Measurements from ENCODE around the gene MAPT. TPM values are rescaled to one million over a fixed set of nuclear protein-coding genes. Genes with fewer than 3 reads are reported as not detected.

MAPT gene
- total RNA-seq, 1 donor from 2014 or later, result 0.06 TPM

DNA sequence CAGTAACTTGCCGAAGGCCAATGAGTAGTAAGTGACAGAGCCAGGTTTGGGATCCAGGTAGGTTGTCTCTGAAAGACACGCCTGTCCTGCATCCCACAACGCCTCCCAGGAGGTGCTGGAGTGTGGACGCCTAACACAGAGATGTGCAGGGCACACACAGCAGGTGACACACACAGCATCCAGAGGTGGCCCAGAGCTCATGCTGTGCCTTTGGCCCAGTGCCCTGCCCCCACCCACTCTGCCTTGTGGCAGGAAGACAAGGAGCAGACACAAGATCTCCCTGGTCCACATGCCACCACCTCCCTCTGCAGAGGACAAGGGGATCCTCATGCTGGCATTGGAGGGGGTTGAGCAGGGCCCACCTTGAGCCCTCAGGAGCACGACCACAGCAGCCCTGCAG, 90.0 kb downstream of the MAPT start:
- no peak for DNase-seq (ENCODE audit: low read depth)
- H3K4me3 ChIP-seq (ENCODE audit: low read depth, low read length), result no peak overlapping the region

DNA sequence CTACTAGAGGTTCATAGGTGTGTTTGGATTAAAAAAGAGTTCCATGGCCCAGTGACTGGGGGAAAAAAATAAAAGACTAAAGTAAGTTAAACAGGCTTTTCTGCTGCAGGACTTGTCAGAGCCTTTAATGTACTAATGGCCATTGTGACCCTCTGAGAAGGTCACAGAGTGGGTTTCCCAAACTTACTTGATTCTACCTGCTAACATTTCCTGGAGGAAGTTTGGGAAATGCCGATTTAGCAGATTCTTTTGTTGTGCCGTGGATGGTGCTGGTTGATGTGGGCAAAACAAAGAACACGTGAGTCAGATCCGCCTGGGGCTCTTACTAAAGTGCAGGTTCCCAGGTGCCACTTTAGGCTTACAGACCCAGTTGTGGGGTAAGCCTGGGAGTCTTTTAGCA, 91.1 kb downstream of the MAPT start:
- TF ChIP-seq, protein P1, sequence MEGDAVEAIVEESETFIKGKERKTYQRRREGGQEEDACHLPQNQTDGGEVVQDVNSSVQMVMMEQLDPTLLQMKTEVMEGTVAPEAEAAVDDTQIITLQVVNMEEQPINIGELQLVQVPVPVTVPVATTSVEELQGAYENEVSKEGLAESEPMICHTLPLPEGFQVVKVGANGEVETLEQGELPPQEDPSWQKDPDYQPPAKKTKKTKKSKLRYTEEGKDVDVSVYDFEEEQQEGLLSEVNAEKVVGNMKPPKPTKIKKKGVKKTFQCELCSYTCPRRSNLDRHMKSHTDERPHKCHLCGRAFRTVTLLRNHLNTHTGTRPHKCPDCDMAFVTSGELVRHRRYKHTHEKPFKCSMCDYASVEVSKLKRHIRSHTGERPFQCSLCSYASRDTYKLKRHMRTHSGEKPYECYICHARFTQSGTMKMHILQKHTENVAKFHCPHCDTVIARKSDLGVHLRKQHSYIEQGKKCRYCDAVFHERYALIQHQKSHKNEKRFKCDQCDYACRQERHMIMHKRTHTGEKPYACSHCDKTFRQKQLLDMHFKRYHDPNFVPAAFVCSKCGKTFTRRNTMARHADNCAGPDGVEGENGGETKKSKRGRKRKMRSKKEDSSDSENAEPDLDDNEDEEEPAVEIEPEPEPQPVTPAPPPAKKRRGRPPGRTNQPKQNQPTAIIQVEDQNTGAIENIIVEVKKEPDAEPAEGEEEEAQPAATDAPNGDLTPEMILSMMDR (conservative IDR thresholded peaks at IDR 0.05; ENCODE audit: low read depth, low read length), result no peak
- no peak for DNase-seq (ENCODE audit: low read depth)
- no peak overlapping the region for H3K4me3 ChIP-seq (ENCODE audit: low read depth, low read length)

More for the DNA sequence above, 90.0 kb downstream of the MAPT start:
- TF ChIP-seq, protein P1 (conservative IDR thresholded peaks at IDR 0.05; ENCODE audit: low read depth, low read length), result no peak

DNA sequence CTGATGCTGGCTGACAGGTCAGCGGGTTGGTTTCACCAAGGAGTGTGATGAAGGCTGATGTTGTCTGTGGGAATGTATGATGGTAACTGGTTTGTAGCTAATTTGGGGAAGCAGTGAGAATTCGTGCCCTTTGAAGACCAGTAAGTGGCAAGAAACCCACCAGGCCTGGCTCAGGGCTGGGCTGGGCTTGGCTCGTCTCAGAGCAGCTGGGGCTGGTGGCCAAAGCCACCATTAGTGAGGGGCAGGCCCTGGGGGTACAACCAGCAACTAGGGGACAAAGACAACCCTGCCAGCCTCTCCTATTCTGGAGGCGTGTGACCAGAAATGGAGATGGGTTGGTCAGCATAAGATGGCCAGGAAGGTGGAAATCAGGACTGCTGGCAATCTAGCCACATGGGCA, 91.7 kb downstream of the MAPT start:
- DNase-seq (ENCODE audit: low read depth), result no peak
- TF ChIP-seq, protein P1 (conservative IDR thresholded peaks at IDR 0.05; ENCODE audit: low read depth, low read length), result no peak
- H3K4me3 ChIP-seq (ENCODE audit: low read depth, low read length), result no peak overlapping the region

DNA sequence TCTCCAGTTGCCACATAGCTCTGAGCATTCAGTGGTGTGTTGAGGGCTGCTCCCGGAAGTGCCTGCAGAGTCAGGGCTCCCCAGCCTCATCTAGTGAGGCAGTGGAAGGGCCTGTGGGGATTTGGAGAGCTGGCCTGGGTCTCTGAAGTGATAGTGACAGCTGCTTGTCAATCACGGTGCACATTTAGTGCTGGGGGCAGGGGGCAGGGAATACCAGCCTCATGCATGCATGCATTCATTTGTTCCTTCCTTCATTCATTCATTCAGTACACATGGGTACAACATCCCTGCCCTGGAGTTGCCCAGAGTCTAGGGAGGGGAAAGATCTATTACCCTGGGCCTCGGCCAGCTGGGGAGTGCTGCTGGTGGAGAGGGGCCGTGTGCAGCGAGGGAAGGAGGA, 93.4 kb downstream of the MAPT start:
- H3K4me3 ChIP-seq (ENCODE audit: low read depth, low read length), result no peak overlapping the region
- DNase-seq (ENCODE audit: low read depth), result no peak
- TF ChIP-seq, protein P1 (conservative IDR thresholded peaks at IDR 0.05; ENCODE audit: low read depth, low read length), result no peak

- H3K4me3 ChIP-seq (ENCODE audit: low read depth, low read length), result no peak overlapping the region
- DNase-seq (ENCODE audit: low read depth), result no peak
- TF ChIP-seq, protein P1 (conservative IDR thresholded peaks at IDR 0.05; ENCODE audit: low read depth, low read length), result no peak
These were observed 95.4 kb downstream of the MAPT start for GRCh38 chr17:45989759-45990158.

DNA sequence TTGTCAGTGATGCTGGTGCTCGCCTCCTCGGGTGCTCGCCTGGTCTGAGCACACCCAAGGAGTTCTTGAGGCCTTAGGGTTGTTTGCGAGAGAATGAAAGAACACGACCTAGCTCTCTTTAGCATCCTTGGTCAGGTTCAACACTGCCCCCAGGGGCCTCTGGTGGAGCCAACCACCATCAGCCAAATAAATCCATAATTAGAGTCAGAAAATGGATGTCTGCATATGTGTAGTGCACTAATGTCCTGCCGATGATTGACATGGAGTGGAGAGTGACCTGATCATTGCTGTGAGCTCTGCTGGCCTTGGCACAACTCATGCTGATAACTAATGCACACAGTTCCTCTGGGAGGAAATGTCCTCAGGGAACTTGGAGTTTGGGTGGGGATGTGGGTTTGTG, 96.5 kb downstream of the MAPT start:
- TF ChIP-seq, protein P1 (conservative IDR thresholded peaks at IDR 0.05; ENCODE audit: low read depth, low read length), result no peak
- DNase-seq (ENCODE audit: low read depth), result no peak
- H3K4me3 ChIP-seq (ENCODE audit: low read depth, low read length), result no peak overlapping the region

GRCh38 chr17:45991341-45991740, 97.0 kb downstream of the MAPT start:
- H3K4me3 ChIP-seq (ENCODE audit: low read depth, low read length), result no peak overlapping the region
- TF ChIP-seq, protein P1 (conservative IDR thresholded peaks at IDR 0.05; ENCODE audit: low read depth, low read length), result no peak
- DNase-seq (ENCODE audit: low read depth), result no peak

All from epithelial cell of proximal tubule (primary cell).